PFSK-1 (cell line): ENCODE data around the gene GSG1L2.

Experiments
- POLR2AphosphoS5 ChIP-seq: IDR thresholded peaks from 2 replicates; pipeline ENCODE4 v1.6.1; 2012; ENCODE audit warnings: low read depth, mild to moderate bottlenecking, control low read depth, low read length, moderate library complexity
- SIN3A ChIP-seq: IDR thresholded peaks from 2 replicates; pipeline ENCODE4 v1.6.1; 2012; ENCODE audit warnings: mild to moderate bottlenecking, low read length, moderate library complexity, borderline replicate concordance; ENCODE audit not compliant: insufficient read depth
- TAF1 ChIP-seq: IDR thresholded peaks from 2 replicates; pipeline ENCODE4 v1.6.1; 2012; ENCODE audit warnings: low read length, control low read depth, borderline replicate concordance; ENCODE audit not compliant: insufficient read depth
- TF ChIP-seq, protein P1 (sequence below), 2 experiments: IDR thresholded peaks; 2 replicates each; pipeline versions ENCODE4 v1.6.1 to v1.8.0; 2011 to 2012; ENCODE audit warnings: low read depth in 2 of 2, low read length in 2 of 2, control low read depth in 1 of 2, inconsistent platforms in 1 of 2, mild to moderate bottlenecking in 1 of 2, moderate library complexity in 1 of 2; ENCODE audit not compliant: insufficient read depth in 1 of 2

DNA sequence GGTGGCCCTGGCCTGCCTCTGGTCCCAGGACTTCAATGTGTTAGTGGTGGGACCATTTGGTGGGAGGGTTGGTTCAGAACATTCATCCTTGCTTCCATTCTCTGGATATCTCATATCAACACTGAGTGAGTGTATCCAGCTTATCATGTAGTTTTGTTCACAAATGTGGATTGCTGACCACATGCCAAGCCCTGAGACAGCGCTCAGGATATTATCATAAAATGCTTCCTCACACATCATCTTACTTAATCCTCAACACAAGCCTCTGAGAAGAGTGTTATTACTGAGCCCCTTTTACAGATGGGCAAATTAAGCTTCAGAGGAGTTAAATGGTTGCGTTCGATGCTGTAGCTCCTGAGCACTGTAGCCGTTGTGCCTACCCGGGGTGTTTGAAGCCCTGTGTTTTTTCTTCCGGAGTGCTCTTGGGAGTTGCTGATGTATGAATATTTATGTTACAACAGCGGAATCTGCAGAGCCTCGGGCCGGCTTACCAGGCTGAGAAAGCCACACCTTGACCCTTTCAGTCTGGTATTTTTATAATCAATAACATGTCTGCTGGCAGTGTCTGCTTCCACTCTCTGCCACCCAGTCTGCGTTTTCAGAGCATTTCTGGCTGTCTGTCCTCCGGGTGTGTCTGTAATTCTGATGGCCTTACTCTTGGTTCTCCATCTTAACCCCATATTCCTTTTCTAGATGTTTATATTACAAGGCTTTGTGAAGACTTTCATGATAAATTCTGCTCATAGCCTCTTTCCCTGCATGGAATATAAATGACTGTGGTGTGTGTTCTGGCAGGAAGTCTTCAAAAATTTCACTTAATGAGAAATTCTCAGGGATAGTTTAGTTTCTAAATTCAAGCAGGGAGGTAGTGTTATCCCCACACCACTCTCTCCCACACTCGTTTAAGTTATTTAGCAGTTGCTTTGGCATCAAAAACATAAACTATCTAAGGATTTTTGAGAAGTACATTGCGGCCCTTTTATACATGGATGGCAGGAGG lies 6.7 kb upstream of the GSG1L2 start:
- TF ChIP-seq POLR2AphosphoS5: no peak
- TF ChIP-seq, protein P1, sequence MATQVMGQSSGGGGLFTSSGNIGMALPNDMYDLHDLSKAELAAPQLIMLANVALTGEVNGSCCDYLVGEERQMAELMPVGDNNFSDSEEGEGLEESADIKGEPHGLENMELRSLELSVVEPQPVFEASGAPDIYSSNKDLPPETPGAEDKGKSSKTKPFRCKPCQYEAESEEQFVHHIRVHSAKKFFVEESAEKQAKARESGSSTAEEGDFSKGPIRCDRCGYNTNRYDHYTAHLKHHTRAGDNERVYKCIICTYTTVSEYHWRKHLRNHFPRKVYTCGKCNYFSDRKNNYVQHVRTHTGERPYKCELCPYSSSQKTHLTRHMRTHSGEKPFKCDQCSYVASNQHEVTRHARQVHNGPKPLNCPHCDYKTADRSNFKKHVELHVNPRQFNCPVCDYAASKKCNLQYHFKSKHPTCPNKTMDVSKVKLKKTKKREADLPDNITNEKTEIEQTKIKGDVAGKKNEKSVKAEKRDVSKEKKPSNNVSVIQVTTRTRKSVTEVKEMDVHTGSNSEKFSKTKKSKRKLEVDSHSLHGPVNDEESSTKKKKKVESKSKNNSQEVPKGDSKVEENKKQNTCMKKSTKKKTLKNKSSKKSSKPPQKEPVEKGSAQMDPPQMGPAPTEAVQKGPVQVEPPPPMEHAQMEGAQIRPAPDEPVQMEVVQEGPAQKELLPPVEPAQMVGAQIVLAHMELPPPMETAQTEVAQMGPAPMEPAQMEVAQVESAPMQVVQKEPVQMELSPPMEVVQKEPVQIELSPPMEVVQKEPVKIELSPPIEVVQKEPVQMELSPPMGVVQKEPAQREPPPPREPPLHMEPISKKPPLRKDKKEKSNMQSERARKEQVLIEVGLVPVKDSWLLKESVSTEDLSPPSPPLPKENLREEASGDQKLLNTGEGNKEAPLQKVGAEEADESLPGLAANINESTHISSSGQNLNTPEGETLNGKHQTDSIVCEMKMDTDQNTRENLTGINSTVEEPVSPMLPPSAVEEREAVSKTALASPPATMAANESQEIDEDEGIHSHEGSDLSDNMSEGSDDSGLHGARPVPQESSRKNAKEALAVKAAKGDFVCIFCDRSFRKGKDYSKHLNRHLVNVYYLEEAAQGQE (IDR thresholded peaks at IDR 0.05; ENCODE audit: insufficient read depth in 1 of 2, low read depth in 2 of 2, low read length in 2 of 2): no peak
- TF ChIP-seq TAF1: no peak
- no peak for TF ChIP-seq SIN3A
